OCI-LY7 (cell line): ENCODE measurements around the gene PTPRE.

ENCODE experiments used
- EZH2phosphoT487 ChIP-seq: fragments of 200-600 bp; sonication (generic); IDR thresholded peaks from 2 replicates; pipeline ENCODE4 v1.6.1; 2018; ENCODE audit warnings: low read depth, borderline replicate concordance, mild to moderate bottlenecking, mixed run types, antibody characterized with exemption, low read length, moderate library complexity, mixed read lengths
- TF ChIP-seq, protein P1 (sequence below): fragments of 200-600 bp; sonication (generic); conservative IDR thresholded peaks from 2 replicates; pipeline ENCODE4 v1.5.1; 2014; ENCODE audit warnings: mild to moderate bottlenecking, antibody characterized with exemption, low read length, moderate library complexity, mixed read lengths

DNA sequence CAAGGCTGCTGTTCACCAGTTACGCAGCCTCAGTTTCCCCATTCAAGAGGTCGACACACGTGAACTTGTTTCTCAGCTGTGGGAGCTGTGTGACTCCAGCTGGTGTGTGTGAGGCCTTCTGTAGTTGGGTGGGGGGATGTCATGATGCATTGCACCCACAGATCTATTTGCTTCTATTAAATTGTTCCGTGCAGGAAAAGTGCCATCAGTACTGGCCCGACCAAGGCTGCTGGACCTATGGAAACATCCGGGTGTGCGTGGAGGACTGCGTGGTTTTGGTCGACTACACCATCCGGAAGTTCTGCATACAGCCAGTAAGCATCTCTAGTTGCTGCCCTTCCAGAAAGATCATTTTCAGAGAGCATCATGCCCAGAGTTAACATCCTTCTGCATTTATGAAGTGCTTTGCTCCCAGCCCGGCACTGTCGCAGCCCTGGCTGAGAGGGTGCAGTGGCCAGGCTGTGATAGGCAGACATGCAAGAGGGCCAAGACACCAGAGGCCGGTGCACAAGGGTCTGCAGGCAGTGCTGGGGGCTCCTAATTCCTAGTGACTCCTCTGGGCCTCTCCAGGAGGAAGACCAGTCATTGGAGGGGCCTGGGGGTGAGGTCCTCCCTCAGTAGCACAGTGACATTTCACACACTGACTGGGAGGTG lies 159.1 kb downstream of the PTPRE start:
- TF ChIP-seq, protein P1, sequence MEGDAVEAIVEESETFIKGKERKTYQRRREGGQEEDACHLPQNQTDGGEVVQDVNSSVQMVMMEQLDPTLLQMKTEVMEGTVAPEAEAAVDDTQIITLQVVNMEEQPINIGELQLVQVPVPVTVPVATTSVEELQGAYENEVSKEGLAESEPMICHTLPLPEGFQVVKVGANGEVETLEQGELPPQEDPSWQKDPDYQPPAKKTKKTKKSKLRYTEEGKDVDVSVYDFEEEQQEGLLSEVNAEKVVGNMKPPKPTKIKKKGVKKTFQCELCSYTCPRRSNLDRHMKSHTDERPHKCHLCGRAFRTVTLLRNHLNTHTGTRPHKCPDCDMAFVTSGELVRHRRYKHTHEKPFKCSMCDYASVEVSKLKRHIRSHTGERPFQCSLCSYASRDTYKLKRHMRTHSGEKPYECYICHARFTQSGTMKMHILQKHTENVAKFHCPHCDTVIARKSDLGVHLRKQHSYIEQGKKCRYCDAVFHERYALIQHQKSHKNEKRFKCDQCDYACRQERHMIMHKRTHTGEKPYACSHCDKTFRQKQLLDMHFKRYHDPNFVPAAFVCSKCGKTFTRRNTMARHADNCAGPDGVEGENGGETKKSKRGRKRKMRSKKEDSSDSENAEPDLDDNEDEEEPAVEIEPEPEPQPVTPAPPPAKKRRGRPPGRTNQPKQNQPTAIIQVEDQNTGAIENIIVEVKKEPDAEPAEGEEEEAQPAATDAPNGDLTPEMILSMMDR: no peak
- no peak for TF ChIP-seq EZH2phosphoT487
